GM21360 (cell line): Measurements from ENCODE around the gene ZNF532.

ENCODE experiments used
- ATAC-seq: cut with Tn5 transposase; IDR thresholded peaks from one replicate; pipeline ENCODE4 v1.9.1; 2021; ENCODE audit warnings: mild to moderate bottlenecking, moderate library complexity; ENCODE audit not compliant: unreplicated experiment

The ZNF532 gene

DNA sequence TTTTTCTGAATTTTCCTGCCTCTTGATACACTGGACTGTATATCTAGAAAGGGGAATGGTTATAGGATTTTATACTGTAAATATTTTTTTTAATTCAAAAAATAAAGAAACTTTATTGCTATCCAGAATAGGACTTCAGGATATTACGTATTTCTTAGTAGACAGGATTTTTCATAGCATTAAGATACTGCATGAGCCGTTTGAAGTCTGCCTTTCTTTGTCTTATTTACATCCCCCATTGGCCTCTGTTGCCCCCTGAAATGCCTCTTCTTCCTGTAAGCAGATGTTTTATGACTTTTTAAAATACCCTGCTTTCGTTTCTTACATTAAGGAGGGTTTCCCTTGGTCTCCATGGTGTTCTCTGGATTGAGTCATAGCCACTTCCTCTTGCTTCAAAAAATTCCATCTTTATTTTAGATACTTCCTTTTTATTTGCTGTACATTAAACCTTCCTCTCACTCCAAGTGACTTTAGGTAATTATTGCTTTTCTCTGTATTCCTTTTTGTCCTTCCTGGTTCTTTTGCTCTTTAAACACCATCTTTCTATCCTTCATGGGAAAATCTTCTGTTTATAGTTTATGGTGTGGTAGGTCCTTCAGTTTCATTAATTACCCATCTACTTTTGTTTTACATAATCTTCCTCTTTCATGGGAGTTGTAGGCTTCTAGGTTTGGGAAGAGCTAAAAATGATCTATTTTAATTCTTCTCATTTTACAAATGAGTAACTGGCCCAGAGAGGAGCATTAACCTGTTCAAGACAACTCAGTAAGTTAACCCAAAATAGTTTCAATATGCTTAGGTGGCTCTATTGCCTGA is 72.6 kb downstream of the ZNF532 start:
- ATAC-seq, result no peak

GRCh38 chr18:58937887-58938267 is 73.2 kb downstream of the ZNF532 start:
- no peak for ATAC-seq

DNA sequence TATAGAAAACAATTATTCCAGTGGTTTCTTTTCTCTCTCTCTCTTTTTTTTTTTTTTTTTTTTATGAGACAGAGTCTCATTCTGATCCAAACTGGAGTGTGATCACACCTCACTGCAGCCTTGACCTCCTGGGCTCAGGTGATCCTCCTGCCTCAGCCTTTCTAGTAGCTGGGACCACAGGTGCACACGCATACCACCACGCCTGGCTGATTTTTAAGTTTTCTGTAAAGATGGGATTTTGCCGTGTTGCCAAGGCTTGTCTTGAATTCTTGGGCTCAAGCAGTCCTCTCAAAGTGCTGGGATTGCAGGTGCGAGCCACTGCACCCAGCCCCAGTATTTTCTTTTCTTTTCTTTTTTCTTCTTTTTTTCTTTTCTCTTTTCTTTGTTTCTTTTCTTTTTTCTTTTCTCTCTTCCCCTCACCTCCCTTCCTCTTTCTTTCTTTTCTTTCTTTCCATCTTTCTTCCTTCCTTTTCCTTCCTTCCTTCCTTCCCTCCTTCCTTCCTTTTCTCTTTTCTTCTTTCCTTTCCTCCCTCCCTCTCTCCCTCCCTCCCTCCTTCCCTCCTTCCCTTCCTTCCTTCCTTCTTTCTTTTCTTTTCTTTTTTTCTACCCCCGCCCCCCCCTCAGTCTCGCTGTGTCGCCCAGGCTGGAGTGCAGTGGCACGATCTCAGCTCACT is 76.9 kb downstream of the ZNF532 start:
- no peak for ATAC-seq

- ATAC-seq, result no peak
These were observed 79.2 kb downstream of the ZNF532 start for GRCh38 chr18:58943896-58944295.

DNA sequence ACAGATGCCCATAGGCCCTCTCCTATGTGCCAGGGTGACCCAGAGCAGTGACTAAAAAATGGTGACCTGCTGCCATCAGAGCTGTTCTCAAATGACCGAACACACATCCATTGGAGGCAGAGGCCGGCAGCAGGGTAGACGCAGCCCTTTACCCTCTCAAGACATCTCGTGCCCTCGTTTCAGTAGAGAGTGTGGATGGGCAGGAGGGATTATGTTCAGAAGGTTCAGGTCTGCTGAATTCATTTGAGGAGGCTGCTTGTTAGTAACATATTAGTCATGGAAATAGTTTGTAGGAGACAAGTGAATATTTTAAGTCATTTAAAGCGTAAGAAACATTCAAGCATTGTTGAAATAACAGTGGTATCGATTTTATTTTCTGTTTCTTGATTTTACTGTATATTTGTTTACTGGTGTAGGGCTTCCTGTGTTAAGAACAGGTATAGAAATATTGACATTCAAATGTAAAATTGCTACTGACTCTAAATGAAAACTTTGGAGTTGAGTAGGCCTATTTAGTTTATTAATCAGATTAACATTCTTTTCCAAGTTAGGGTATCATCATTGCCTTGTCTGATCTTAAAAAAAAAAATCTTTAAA is 82.6 kb downstream of the ZNF532 start:
- ATAC-seq, result no peak

DNA sequence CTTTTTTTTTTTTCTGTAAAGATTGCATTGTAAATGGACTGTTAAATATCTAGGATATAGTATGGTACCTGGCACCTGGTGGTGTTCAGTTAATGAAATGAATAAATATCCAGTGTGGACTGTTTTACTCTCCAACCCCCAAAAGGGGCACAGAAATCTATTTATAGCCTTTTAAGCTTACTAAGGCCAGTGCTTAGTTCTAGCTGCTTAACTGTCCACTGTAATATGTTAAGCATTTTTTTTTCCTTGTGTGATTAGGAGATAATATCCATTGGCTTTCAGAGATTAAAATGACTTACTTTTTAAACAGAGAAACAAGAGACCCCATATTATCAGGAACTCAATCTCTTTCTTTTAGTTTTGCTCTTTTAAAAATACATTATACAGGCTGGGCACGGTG is 84.4 kb downstream of the ZNF532 start:
- ATAC-seq, result no peak

DNA sequence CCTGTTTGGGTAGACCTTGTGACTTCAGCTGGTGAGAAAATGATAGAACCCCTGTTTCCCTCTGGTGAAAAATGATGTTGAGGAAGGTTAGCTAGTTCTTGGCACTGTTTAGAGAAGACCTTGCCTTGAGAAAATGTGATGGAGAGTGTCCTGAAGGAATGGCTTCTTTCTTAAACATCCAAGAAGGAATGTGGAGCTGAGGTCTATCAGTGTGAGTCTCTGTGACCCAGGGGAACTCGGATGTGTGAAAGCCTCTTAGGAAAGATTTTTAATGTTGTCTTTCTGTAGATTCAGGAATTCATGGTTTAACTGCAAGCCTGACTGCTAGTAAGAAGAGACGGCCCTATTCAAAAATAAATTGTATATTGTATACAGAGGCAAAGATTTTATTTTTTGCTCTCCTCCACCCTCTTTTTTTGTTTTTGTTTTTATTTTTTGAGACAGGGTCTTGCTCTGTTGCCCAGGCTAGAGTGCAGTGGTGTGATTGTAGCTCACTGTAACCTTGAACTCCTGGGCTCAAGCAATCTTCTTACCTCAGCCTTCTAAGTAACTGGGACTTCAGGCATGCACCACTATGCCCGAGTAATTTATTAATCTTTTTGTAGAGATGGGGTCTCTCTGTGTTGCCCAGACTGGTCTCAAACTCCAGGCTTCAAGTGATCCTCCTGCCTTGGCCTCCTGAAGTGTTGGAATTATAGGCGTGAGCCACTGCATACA is 87.5 kb downstream of the ZNF532 start:
- ATAC-seq, result no peak

DNA sequence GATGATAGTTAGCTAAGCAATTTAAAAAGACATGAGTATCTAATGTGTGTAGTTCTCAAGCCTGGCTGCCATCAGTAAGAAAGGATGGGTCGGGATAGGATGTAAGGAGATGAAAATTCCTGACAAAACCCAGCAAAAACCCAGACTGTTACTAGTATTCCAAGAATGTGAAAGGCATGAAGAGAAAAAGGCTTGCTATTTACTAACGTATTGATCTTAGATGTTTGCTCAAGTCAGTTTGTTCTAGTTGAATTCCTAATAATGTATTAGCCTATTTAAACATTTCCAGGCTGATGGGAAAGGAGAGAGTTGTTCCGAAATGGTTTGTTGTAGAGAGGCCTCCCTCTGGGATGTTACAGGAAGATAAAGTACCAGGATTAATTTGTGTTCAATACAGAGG is 88.2 kb downstream of the ZNF532 start:
- ATAC-seq, result no peak

- ATAC-seq, result no peak
These were observed 89.0 kb downstream of the ZNF532 start for GRCh38 chr18:58953627-58954026.

GRCh38 chr18:58955001-58955400 is 90.3 kb downstream of the ZNF532 start:
- ATAC-seq, result no peak

DNA sequence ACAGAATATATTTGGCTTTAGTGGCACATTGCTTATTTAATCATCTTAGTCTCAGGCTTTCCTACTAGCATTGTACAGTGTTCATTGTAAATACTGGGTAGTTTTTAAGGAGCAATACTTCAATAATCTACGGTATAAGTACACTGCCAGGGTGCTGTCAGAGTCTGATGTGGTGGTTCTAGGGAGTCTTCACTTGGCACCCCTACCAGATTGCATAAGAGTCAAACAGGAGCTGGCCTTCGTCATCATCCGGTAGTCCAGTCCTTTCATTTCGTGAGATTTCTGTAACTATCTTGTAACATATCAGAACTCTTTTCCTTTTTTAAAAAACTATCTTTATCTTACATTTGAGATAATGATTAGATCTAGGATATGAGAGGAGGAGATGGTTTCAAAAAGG is 91.1 kb downstream of the ZNF532 start:
- ATAC-seq, result no peak

- ATAC-seq, result no peak
These were observed 94.0 kb downstream of the ZNF532 start for GRCh38 chr18:58958628-58959027.

DNA sequence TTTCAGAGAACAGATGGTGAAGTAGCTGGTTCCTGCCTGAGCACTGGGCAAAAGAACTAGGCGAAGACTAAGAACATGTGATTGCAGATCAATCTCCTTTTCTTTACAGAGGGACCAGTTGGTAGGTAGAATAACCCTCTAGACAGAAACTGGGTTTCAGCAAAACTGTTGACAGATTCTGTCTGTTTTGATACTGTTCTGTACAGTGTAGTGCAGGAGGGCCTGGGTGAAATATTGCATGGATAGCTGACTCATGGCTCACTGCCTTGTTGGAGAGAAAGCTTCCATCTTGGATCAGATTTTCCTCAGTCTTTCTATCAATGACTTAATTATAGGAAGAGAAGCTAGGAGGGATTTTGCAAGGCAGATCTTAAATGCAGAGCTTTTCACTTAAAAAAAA is 95.8 kb downstream of the ZNF532 start:
- no peak for ATAC-seq

DNA sequence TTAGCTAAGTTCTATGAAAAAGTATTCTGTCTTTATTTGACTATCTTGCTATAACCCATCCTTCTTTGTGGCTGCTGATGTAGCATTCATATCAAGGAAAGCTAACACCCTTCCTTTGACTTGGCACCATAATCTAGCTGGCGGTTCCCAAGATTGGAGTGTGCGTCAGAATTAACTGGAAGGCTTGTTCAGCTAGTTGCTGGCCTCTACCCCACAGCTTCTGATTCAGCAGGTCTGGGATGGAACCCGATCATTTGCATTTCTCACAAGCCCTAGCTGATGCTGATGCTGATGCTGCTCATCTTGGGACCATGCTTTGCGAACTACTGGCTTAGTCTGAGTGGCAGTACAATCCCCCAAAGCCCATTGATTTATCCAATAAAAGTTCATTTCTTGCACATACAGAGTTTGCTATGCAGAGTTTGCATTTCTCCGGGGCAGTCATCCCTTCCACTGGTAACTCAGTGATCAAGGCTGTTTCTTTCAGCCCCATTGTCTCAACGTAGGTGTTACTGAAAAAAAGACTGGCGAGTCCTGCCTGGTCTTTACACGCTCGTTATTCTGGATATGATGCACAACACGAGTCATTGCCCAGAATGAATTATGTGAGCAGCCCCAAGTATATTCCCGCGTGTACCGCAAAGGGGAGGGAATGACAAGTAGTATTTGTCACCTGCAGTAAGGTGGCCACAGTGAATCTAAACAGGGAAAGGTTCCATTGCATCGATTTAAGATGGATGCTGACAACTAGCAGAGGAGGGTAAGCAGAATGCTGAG is 96.5 kb downstream of the ZNF532 start:
- no peak for ATAC-seq

GRCh38 chr18:58962336-58962735 is 97.7 kb downstream of the ZNF532 start:
- no peak for ATAC-seq

DNA sequence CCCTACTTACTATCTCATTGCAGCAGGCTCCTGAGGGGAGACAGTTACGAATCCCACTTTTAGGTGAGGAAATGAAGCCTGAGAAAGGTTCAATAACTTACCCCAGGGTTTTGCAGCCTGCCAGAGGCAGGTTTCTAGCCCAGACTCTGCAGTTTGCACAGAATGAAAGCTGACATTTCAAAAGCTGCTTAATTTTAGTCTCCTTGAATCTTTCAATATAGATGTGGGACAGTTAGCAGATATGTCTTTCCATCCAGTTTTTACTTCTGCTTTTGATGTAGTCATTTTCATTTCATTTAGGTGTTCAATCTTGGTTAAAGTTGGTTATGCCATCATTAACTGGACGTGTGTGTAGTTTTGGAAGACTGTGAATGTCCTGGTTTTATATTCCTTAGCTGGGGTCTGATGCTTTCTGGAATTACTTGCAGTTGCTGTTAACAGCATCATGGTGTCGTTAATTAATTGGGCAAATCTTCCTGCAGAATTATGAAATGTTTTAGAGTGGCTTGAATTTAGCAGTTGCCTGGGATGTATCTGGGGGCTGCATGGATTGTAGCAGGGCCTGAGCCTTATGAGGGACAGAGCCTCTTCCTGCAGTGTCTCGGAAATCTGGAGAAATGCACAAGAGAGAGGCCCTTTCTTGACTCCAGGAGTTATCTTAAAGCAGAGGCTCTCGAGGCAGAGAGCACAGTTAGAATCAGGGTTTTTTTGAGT is 100.8 kb downstream of the ZNF532 start:
- no peak for ATAC-seq

DNA sequence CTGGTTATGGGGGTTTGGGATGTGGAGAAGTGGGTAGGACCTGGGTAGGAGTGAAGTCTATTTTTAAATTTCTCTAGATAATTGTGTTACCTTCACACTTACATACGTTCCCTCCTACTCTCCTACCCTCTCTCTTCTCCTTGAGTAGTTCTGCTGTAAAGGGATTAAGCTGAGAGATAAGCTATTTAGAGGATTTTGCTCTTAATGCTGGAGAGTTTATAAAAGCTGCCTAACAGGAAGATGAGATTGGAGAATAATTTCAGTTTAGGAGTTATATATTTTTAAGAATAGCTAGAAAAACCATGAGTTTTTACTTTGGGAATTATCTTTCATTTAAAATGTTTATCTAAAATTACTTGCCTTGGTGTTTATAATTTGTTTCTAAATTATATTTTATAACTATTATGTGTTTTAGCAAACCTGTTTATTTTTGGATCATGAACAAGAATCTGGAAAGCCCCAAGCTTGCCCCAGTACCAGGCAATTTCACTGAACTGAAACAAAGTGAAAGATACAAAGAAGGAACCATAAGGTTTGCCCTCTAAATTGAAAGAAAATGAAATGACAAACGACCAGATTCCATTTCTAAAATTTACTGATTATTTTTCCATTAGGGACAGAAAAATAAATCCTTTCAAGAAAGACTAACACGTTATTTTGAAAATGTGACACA is 101.5 kb downstream of the ZNF532 start:
- no peak for ATAC-seq

DNA sequence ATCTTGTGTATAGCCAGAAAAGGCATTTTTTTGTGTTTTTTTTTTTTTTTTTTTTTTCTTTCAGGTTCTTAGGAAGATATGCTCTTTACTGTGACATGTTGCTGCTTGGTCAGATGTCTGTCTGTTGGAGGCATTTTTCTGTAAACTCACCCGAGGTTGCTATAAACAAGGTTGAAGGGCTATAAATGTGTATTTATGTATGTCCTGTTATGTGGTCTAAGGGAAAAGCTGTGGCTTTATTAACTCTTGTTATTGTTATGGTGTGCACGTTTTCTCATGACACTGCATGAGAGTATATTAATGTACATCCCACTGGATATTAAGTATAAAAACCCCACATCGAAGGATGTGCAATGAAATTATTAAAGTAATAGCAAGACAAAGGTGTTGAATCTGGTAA is 102.0 kb downstream of the ZNF532 start:
- ATAC-seq, result no peak

- ATAC-seq, result no peak
These were observed 103.1 kb downstream of the ZNF532 start for GRCh38 chr18:58967751-58968254.
